NCI-H2029 treated with DMSO at 0.1 percent for 48 hours (cell line): Measurements from ENCODE around the gene BNIP5.
A peak's percentile ranks its signal among the peaks of the same experiment; 100 is the strongest.
"Not testable (repeated sequence)": the region's sequence is repeated elsewhere in the genome, so short reads cannot be mapped to it uniquely, and the experiment has no call there.

ENCODE experiments used
- DNase-seq: peaks from one replicate; lab custom pipeline; 2025; lab: John Stamatoyannopoulos, UW

BNIP5 gene

GRCh38 chr6:36343109-36343680, 6.5 kb upstream of the BNIP5 start:
- DNase-seq, result no peak

GRCh38 chr6:36340618-36341454, 4.1 kb upstream of the BNIP5 start:
- peak; percentile 18 for DNase-seq

GRCh38 chr6:36340306-36340617, 3.6 kb upstream of the BNIP5 start:
- no peak for DNase-seq

GRCh38 chr6:36339146-36339545, 2.5 kb upstream of the BNIP5 start:
- no peak for DNase-seq

GRCh38 chr6:36338223-36338622, 1.5 kb upstream of the BNIP5 start:
- not testable (repeated sequence) for DNase-seq

- no peak for DNase-seq
These were observed 1.1 kb upstream of the BNIP5 start for GRCh38 chr6:36337814-36338213.

- no peak for DNase-seq
These were observed 429 bp downstream of the BNIP5 start for GRCh38 chr6:36336208-36336710.

- no peak for DNase-seq
These were observed 1.1 kb downstream of the BNIP5 start for GRCh38 chr6:36335465-36336207.

GRCh38 chr6:36334832-36335459, 1.7 kb downstream of the BNIP5 start:
- DNase-seq, result no peak

GRCh38 chr6:36333931-36334725, 2.6 kb downstream of the BNIP5 start:
- no peak for DNase-seq

GRCh38 chr6:36333171-36333895, 3.4 kb downstream of the BNIP5 start:
- no peak for DNase-seq

- DNase-seq, result no peak
These were observed 5.3 kb downstream of the BNIP5 start for GRCh38 chr6:36331381-36331780.

- no peak for DNase-seq
These were observed 6.3 kb downstream of the BNIP5 start for GRCh38 chr6:36330366-36330765.

GRCh38 chr6:36329798-36330291, 6.8 kb downstream of the BNIP5 start:
- DNase-seq, result no peak

- no peak for DNase-seq
These were observed 8.1 kb downstream of the BNIP5 start for GRCh38 chr6:36328600-36328999.

GRCh38 chr6:36327919-36328236, 8.8 kb downstream of the BNIP5 start:
- no peak for DNase-seq

GRCh38 chr6:36327226-36327918, 9.3 kb downstream of the BNIP5 start:
- no peak for DNase-seq

GRCh38 chr6:36326356-36326995, 10.2 kb downstream of the BNIP5 start:
- no peak for DNase-seq

GRCh38 chr6:36324715-36325114, 12.0 kb downstream of the BNIP5 start:
- DNase-seq, result no peak

- no peak for DNase-seq
These were observed 12.5 kb downstream of the BNIP5 start for GRCh38 chr6:36324191-36324590.
